Activated CD4-positive, alpha-beta T cell treated with anti-CD3 and anti-CD28 coated beads, Interleukin-2, Interleukin-4, amounts not matched to agents 100 ng/mL and 50 ng/mL, durations not matched to agents 16 hours and 8 hours (primary cell): Measurements from ENCODE around the gene HASPIN.
A peak's percentile ranks its signal among the peaks of the same experiment; 100 is the strongest.

Experiments
- DNase-seq: peaks from one replicate; pipeline ENCODE4 v3.0.0-alpha.2; 2020; ENCODE audit warnings: low spot score

Gene HASPIN

DNA sequence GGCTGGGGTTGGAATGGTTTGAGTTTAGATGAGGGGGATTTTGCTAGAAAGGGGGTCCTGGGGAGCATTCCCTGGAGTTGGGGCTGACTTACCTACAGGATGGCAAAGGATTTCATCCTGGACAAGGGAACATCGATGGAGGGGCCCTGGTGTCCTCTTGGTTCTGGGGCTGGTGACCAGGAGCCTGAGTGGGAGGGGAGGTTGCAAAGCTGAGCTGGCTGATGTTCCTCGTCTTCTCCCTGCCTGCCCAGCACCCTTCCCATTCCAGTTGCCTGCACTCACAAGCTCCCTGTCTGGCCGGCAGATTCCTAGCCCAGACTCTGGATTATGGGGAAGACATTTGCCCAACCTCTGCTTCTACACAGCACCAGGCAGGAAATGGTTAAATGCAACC lies 40.1 kb downstream of the HASPIN start:
- DNase-seq = no peak

DNA sequence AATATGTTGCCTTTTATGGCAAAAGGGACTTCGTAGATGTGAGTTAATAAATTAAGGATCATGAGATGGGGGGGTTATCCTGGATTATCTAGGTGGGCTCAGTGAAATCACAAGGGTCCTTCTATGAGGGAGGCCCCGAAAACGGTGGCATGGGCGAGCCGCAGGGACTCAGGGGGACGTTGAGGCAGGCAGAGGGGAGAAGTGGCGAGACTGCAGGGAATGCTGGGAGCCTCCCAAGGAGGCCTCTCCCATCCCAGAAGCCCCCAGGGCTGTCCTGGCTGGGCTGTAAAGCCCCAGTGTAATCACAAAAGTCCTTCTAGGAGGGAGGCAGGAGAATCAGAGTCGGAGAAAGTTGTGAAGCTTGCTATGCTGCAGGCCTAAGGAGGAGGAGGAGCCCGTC lies 42.3 kb downstream of the HASPIN start:
- DNase-seq = no peak

DNA sequence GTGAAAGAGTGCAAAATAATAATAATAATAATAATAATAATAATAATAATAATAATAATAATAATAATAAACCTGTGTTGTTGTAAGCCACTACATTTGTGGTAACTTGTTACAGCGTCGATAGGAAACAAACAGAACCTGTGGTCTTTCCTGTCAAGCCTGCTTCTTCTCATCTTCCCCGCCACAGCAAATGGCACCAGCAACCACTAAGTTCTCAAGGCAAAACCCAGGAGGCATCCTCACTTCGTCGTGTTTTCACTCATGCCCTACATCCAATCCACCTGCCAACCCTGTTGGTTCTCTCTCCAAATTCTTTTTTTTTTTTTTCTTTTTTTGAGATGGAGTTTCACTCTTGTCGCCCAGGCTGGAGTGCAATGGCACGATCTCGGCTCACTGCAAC lies 43.1 kb downstream of the HASPIN start:
- peak; percentile 53 for DNase-seq

DNA sequence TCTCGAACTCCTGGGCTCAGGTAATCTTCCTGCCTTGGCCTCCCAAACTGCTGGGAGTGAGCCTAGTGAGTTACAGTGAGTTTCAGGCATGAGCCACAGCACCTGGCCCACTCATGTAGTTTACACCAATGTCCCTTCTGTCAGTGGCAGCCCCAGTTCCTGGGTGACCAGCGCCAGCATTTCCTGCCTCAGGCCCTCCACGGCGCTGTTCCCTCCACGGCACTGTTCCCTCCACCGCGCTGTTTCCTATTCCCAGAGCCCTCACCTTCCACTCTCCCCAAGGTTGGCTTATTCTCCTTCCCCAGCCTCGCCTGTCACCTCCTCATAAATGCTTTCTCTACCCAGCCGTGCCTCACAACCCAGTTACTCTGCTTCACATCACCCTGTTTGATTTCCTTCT lies 44.6 kb downstream of the HASPIN start:
- DNase-seq = no peak

DNA sequence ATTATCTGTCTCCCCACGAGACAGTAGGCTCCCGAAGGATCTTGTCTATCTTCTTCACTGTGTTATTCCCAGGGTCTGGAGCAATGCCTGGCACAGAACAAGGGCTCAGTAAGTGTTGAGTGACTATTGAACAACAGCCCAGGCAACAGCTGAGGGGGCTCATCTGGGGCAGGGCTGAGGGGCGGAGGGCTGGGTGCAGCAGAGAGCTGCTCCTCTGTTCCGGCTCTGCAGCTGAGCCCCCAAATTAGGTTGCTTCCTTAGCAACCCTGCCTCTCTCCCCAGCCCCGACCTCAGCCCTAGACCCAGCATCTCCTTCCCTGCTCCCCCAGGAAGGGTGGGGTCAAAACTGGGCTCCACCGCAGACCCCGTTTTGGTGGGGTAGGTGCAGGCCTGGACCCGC lies 45.1 kb downstream of the HASPIN start:
- DNase-seq = no peak

DNA sequence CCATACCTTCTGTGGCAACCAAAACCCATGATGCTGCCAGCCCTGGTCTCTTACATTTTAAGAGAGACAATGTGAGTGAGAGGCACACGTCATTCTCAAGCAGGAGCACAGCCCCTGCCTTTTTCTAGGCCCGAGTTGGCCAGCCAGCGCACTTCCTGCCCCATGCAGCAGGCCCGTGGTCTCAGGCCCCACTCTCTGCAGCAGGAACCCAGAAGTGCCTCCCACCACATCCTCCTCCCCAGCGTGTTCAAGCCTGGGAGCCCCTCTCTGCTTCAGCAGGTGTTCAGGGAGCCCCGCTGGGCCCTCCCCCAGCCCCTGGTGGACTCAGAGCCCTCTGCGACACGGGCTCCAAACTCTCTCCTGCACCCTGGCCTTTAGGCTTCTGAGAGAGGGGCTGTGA lies 46.8 kb downstream of the HASPIN start:
- DNase-seq = no peak

DNA sequence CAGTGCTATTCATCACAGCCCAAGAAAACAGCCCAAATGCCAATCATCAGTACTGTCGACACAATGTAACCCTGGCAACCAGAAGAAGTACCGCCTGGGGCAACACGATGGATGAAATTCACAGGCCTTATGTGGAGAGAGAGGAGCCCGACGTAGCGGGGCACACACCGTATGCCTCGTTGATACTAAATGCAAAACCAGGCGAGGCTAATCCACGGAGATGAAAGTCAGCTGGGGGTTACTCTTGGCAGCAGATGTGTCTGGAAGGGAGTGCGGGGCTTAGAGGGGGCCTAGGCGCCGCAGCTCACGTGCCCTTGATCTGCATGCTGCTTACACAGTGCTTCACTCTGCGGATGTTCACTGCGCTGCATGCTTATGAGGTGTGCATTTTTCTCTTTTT lies 47.4 kb downstream of the HASPIN start:
- DNase-seq = no peak

DNA sequence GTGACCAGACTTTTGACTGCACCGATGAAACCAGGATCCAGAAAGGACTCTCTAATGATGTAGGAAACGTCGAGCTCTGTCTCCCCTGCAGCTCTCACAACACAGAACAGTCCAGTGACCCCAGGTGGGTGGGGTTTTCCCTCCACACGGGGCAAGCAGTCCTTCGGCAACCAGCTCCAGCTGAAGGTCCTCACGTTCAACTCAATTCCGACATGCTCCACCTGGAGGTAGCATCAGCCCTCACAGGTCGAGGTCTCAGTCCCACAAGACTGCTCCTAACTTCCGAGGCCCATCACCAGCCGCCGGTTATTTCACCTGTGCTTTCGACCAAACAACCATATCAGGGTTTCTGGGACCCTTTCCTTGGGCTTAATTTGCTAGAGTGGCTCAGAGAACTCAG lies 49.1 kb downstream of the HASPIN start:
- no peak for DNase-seq

DNA sequence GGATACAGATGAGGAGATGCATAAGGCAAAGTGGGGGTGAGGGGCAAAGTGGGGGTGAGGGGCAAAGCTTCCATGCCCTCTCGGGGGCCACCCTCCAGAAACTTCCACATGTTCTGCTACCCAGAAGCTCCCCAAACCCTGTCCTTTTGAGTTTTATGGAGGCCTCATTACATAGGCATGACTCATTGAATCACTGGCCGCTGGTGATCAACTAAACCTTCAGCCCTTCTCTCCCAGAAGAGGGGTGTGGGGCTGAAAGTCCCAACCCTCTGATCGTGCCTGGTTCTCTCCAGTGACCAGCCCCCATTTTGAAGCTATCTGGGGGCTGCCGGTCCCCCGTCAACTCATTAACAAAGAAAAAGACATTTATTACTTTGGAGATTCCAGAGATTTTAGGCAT lies 49.8 kb downstream of the HASPIN start:
- no peak for DNase-seq

DNA sequence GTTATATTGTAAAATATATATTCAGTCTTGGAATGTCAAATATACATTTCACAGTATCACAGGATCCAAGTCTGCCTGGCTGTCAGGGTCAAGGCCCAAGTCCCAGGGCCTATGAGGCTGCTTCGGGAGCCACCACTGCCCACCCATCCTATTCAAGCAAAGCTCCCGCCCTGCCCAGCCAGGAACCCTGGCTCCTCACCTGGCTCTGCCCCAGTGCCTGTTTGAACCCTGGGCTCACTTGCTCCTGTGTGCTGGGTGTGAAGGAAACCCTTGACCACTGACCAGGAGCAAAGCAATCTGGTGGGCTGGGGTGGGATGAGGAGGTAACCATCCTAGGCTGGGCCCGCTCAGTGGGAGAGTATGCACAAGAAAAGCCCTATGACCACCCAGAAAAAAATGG lies 50.3 kb downstream of the HASPIN start:
- DNase-seq = no peak
